DMS79 (cell line): Measurements from ENCODE around the gene PTPN6.

Source experiments
- DNase-seq: peaks from one replicate; lab custom pipeline; 2025; lab: John Stamatoyannopoulos, UW

The PTPN6 gene

DNA sequence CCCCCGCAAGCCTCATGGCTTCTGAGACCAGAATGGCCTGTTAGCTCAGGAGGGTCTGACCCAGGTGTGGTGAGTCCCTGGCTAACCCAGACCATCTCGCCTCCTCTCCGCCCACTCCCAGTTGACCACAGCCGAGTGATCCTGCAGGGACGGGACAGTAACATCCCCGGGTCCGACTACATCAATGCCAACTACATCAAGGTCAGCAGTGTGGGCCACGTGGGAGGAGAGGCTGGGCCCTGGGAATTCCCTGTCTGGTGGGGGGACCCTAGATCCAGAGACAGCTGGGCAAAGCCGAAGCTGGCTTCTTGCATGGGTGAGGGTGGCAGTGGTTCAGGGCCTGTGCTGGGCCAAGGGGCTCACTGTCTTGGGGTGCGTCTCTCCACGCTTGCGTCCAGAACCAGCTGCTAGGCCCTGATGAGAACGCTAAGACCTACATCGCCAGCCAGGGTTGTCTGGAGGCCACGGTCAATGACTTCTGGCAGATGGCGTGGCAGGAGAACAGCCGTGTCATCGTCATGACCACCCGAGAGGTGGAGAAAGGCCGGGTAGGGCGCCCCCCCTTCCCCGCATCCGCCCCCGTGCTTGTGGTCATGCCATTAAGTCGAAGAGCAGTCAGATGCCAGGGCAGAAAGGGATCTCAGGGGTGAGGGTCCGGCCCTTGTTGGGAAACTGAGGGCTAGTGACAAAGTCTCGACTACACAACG lies 5.0 kb downstream of the PTPN6 start:
- DNase-seq = no peak

GRCh38 chr12:6957151-6957701 lies 6.1 kb downstream of the PTPN6 start:
- DNase-seq = no peak

DNA sequence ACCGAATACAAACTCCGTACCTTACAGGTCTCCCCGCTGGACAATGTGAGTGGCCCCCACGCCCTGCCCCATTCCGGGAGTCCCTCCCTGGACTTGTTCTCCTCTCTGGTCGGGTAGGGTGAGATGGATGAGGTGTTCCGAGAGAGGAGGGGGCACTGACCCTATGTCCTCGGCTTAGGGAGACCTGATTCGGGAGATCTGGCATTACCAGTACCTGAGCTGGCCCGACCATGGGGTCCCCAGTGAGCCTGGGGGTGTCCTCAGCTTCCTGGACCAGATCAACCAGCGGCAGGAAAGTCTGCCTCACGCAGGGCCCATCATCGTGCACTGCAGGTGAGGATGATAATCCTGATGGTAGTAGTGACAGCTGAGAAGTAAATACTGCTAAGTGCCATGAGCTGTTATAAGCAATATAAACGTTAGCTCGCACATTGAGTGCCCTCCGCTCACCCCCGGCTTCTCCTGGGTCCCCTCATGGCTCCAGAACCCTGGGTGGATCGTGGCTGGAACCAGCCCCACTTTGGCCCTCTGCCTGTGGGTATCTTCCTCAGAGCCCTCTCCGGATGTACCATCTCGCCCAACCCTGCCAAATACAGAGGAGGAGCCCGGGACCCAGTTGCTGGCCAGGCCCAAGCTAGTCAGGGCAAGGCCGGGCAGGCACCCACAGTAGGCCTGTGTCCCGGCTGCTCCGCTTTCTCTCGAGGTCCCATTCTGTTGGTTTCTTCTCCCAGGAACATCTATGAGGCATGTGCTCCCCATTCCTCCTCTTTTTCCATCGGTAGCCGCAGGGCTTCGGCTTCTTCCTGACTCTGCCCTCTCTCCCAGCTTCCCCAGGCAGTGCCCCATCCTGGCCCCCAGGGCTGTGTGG lies 6.8 kb downstream of the PTPN6 start:
- no peak for DNase-seq

GRCh38 chr12:6958609-6959057 lies 7.5 kb downstream of the PTPN6 start:
- DNase-seq = no peak

DNA sequence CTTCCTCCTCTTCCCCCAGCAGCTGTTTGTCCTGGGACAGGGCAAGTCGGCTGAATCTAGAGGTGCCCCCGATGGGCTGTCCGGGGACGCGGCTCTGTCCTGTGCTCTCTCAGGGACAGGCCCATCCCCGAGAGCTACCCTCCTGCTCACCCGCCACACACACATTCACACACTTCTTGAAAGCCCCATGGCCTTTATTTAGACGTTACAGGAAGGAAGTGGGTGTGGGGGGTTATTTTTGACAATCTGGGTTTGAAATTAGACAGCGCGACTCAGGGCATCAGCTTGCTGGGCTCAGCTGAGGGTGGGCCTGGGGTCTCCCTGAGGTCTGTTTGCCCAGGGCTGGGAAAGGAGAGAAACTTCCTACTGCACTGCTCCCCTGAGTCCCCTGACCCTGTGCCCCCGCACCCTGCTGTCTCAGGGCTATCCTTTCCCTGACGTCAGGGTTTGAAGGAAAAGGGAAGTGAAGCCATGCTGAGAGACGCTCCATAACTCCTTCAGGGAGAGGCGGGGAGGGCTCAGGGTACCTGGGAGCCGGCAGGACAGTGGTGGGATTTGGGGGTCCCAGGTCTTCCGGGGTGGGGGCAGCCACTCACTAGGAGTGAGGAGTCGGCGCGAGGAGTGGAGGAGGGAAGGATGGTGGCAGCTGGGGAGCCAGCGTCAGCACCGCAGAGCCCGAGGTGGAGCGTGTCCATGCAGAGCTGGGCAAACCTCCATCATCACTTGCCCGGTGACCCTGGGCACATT lies 8.1 kb downstream of the PTPN6 start:
- no peak for DNase-seq

DNA sequence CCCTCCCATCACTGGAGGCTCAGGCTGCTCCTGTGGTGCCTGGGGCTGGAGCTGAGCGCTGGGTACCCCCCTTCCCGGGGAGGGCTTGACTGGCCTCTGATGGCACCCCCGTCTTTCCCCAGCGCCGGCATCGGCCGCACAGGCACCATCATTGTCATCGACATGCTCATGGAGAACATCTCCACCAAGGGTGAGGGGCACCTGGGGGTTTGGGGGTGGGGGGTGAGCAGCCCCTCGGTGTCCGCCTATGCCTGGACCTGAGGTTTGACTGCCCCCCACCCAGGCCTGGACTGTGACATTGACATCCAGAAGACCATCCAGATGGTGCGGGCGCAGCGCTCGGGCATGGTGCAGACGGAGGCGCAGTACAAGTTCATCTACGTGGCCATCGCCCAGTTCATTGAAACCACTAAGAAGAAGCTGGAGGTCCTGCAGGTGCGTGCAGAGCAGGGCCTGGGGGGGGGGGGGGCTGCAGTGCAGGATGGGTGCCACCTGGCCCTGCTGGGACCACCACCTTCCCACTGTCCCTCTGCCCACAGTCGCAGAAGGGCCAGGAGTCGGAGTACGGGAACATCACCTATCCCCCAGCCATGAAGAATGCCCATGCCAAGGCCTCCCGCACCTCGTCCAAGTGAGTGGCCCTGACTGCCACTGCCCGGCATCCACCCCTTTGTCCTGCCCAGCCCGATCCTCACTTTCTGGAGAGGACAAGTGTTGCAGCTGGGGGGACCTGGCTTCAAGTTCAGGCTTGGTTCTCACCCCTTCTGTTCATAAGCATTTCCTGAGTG lies 8.8 kb downstream of the PTPN6 start:
- no peak for DNase-seq

DNA sequence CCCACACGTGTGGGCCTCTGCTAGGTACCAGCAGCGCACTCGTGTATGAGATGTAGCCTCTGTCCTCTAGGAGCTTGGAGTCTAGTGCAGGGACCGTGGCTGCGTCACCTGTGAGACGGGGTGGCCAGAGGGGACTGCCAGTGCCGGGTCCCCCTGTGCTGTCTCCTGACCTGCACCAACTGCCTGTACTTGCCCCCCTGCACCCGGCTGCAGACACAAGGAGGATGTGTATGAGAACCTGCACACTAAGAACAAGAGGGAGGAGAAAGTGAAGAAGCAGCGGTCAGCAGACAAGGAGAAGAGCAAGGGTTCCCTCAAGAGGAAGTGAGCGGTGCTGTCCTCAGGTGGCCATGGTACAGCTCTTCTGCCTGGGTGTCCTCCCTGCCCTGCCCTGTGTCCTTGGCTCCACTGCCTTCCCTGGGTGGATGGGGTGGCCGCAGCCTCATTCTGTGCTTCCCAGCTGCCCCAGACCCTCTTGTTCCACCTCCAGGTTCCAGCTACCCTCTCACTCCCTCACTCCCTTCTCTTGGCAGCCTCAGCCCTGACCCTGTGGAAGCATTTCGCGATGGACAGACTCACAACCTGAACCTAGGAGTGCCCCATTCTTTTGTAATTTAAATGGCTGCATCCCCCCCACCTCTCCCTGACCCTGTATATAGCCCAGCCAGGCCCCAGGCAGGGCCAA lies 9.6 kb downstream of the PTPN6 start:
- no peak for DNase-seq

- DNase-seq = peak; percentile 33
These were observed 10.1 kb downstream of the PTPN6 start for GRCh38 chr12:6961278-6961694.

DNA sequence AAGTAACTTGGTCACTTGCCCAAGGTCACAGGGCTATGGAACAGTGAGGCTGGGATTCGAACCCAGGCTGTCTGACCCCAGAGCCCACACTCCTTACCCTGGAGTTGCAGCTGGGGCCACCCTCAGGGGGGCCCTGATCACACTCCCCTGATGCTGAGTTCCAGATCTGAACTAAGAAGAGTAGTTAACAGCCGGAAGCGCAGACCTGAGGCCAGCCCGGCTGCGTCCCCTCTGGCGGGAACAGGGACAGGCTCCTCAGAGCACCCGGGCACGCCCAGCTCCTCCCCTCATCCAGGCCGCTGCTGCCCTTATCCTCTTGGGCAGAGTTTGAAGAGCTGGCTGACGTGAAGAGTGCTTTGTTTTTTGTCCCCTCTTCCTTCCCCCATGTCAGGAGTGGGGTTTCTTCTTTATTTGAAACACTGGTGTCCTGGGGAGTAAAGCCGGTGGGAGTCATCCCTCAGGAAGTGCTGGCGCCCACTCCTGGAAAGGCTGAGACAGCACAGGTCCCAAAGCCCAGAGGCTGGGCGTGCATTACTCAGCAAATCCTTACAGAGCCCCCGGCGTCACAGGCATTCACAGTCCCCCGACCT lies 10.6 kb downstream of the PTPN6 start:
- peak; percentile 93 for DNase-seq

DNA sequence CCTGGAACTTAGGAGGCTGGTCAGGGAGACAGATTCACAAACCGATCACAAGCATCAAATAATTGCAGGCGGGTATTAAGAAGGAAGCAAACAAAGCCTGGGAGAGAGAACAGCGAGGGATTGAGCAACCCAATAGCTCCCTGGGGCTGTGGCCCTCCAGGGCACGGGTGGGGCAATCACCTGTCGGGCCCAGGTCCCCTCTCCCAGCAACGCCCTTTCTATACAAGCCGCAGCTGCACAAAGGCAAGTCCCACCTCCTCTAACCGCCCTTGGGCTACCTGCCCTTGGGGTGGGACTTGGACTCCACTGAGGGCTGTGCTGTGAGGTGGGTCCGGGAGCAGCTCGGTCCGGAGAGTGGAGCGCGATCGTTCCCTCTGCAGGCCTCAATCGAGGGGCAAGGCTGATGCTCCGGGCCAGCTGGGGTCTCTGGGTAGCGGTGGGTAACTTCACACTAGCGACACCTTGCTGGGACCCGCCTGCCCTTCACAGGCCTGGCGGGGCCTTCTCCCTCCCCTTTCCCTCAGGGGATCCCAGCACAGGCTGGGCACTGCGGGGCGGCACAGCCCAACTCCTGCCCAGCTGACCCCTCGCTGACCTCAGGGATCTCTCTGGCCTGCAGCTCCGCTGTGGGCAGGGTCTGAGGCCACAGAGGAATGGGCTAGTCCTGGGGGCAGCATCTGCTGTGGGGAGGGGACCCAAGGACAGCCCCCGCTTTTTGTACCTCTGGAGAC lies 11.3 kb downstream of the PTPN6 start:
- DNase-seq = peak; percentile 78

- DNase-seq = peak; percentile 94
These were observed 12.0 kb downstream of the PTPN6 start for GRCh38 chr12:6963016-6963731.

DNA sequence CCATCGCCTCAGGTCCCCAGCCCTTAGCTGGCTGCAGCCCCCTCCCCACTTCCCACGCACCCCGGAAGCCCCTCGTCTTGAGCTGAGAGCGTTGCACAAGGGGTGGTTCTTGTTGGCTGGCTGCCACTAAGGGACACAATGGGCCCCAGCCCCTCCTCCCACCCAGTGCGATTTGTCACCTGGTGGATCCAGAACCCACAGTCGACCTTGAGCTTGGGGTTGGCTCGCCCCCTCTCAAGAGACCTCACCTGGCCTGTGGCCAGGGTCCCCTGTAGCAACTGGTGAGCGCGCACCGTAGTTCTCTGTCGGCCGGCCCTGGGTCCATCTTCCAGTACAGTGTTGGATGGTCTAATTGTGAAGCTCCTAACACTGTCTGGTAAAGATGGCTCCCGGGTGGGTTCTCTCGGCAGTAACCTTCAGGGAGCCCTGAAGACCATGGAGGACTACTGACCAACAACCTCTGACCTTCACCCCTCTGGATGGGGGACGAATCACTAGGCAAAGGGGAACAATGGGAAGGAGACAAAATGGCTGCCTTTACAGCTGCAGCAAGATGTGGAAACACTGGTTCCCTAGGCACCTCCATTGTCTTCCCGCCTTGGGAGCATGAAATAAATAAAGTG lies 12.7 kb downstream of the PTPN6 start:
- peak; percentile 71 for DNase-seq

GRCh38 chr12:6964605-6965025 lies 13.5 kb downstream of the PTPN6 start:
- DNase-seq = no peak

GRCh38 chr12:6965026-6965661 lies 14.0 kb downstream of the PTPN6 start:
- peak; percentile 80 for DNase-seq

- DNase-seq = no peak
These were observed 14.6 kb downstream of the PTPN6 start for GRCh38 chr12:6965714-6966113.

GRCh38 chr12:6966351-6966750 lies 15.2 kb downstream of the PTPN6 start:
- DNase-seq = no peak

DNA sequence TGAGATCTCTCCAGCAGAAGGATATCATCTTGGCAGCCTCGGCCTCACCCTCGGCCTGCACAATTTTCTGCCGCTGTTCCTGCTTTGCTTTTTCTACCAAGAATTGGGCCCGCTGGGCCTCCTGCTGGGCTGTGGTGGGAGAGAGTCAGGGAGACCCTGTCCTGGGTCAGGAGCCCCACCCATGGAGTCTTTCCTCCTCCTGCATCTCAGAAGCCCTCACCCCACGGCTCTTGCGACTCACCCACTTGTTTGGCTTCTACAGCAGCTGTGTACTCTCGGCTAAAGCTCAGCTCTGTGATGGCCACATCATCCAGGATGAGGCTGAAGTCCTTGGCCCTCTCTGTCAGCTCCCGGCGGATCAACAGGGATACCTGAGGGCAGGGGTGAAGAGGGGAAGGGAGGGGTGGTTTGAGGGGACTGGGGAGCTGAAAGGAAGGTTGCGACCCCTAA lies 16.5 kb downstream of the PTPN6 start:
- DNase-seq = no peak

- no peak for DNase-seq
These were observed 17.3 kb downstream of the PTPN6 start for GRCh38 chr12:6968426-6968825.
